ENCODE measurements around the gene CLUH. TPM values are rescaled to one million over a fixed set of nuclear protein-coding genes. Genes with fewer than 3 reads are reported as not detected.
"Not testable (repeated sequence)": the region's sequence is repeated elsewhere in the genome, so short reads cannot be mapped to it uniquely, and the experiment has no call there.

Gene CLUH
- total RNA-seq, 1 experiment from 2014 or later = 11.4 TPM

DNA sequence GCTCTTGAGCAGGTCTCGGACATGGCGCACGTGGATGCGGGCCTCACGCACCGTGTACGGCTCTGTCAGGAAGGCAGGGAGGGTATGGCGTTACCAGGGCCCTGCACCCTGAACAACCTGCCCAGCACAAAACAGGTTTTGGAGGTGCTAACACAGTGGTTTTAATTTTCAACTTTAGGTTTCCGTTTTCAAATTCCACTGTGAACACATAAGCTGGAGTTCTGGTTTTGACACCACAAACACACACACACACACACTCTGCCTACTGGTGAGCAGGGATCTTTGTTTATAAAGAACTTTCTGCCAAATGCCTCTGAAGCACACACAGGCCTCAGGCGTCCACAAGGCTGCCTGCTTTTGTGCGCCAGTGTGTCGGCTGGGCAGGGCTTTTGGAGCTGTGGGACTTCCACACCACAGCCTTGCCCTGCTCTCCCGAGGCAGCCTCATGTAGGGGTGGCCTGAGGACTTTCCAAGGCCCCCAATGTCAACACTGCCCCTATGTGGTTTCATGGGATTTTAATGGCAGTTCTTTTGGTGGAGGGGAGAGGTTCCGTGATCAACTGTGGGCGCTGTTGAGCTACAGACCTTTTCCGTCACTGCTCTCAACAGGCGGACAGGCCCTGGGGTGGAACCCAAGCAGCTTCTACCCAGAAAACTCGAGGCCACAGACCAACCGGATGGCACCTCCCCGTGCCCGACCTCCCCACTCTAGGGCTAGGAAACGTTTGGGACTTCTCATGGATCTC is 9.4 kb downstream of the CLUH start:
- no peak for DNase-seq (ENCODE audit: low spot score)

DNA sequence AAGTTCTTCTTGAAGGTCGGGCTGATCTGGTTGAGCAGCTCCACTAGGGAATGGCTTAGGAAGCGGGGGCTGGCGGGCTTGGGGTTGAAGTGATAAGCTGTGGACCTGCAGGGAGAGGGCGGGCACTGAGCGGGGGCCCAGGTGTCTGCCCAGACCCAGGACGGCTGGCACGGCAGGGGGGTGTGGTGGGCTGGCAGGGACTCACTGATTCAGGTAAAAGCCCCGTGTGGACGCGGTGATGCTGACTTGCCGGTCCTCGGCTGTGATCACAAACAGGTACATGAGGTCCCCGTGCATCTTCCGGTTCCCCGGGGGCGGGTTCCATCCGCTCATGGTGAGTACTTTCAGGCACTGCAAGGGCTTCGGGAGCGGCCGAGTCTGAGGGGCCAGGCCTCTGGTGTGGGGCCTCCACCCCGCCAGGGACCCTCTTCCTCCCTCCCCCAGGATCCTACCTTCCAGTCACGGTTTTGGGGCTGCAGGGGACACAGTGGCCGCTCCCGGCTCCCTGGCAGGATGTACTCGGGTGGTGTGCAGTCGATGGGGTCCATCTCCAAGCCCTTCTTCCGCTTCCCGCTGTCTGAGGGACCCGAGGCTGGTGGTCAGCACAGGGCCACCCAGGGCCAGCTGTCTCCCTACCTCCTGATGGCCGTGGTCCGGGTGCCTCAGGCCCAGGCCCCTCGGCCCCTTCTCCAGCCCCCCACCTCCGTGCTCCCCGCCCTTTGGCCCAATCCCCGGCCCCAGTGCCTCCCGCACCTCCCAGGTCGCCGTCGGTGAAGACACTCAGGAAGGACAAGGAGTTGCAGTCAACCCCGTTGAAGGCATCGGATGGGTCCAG is 10.2 kb downstream of the CLUH start:
- DNase-seq (ENCODE audit: low spot score) = no peak

DNA sequence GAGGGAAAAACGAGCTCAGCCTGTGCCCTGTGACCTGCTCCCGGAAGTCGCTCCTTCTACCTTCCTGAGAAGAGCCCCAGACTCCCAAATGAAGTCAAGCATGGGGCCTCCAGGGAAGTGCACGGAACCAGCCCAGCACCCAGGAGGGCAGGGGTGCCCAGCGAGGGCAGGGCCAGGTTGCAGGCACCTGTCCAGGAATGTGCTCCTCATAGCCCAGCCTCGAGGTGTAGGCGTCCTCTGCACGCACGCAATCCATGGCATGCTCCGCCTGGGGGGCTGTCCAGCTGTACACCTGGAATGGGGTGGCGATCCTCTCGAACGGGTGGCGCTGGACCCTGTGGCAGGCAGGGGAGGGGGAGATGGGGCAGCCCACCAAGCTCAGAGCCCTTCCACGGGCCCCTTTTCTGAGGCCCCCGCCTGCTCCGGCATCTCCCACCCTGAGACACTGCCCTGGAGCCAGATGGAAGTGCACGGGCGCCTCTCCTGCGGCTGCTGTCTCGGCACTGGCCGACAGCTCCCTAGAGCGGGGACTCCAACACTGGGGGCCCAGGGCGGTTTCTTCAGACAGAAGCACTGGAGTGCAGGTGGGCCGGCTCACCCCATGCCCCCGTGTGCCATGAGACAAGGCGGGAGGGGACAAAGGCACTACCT is 10.9 kb downstream of the CLUH start:
- DNase-seq (ENCODE audit: low spot score) = no peak

DNA sequence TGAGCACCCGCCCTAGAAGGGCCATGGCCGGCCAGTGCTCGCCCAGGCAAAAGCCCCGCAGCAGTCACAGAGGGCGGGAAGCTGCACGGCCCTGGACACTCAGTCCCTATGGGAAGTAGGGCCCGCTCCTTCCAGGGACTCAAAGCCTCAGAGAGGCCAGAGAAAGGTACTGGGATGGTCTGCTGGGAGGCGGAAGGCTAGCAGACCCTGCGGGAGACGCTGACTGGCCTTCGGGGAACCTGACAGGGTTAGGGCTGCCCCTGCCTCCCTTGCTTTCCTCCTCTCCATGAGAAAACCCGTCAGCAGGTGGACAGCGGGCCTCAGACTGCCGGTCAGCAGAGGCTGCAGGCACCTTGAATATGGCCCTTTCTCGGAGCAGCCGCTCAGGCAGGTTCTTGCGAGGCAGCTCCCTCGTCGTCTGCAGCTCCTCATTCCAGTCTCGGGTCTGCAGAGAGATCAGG is 11.5 kb downstream of the CLUH start:
- no peak for DNase-seq (ENCODE audit: low spot score)

DNA sequence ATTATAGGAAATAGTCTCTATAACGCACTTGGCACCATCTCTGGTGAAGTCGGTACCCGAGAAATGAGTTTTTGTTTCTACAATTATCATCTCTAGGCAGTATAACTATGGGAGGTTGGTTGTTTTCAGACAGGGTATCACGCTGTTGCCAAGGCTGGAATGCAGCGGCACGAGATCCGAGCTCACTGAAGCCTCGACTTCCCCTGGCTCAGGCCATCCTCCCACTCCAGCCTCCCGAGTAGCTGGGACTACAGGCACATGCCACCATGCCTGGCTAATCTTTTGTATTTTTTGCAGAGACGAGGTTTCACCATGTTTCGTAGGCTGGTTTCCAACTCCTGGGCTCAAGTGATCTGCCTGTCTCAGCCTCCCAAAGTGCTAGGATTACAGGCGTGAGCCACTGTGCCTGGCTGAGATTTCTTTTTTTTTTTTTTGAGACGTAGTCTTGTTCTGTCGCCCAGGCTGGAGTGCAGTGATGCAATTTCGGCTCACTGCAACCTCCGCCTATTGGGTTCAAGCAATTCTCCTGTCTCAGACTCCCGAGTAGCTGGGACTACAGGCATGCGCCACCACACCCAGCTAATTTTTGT is 12.3 kb downstream of the CLUH start:
- DNase-seq (ENCODE audit: low spot score) = not testable (repeated sequence)

DNA sequence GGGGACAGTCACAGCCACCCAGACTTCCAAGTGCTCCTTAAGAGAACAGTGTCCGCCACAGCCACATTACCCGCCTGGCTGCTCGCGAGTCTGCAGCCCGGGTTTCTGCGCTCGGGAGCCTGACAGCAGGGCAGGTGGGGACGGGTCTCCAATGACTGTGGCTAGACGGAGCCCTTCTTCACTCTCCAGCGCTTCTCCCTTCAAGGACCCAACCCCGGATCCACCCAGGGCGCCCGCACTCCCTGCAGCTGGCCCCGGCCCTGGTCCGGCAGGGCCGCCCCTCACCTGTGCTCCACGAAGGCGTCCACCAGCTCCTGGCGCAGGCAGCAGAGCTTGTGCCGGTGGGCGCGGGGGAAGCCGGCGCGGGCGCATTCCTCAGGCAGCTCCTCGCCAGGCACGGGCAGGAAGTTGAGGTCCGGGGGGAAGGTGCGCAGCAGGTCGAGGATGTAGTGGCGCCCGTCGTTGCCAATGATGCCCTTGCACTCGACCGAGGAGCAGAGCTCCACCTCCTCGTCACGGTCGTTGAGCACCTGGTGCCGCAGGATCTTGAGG is 13.9 kb downstream of the CLUH start:
- no peak for DNase-seq (ENCODE audit: low spot score)

DNA sequence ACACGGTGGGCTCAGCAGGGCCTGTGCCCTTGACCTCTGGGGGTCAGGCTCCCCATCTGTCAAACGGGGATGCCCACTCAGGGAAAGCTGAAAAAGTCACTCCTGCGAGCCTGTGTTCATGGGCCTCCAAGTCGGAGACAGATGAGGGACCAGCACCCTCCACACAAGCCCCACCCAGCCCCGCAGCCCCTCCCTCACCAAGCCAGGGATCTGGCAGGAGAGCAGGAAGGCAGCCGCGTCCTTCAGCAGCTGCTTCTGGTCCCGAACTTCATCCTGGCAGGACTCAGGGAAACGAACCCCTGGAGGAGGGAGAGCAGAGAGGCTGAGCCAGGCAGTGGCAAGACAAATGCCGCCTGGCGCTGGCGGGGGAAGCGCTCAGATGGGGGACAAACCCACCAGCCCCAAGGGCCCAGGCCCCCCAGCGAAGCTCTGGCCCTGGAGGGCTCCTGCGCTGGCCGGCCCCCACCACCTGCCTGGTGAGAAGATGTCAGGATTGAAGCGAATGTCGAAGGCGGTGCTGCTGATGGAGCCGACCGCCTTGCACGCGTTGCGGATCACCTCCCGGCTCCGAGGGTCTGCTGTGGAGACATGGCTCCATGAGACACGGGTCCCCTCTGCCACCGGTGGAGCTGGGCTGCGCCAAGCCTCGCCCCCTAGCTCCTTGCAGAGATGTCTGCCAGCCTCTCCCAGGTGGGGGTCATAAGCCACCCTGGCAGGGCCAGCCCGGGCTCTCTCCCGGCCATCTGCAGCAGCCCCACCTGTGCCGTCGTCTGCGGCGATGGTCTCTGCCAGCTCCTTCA is 15.4 kb downstream of the CLUH start:
- no peak for DNase-seq (ENCODE audit: low spot score)

DNA sequence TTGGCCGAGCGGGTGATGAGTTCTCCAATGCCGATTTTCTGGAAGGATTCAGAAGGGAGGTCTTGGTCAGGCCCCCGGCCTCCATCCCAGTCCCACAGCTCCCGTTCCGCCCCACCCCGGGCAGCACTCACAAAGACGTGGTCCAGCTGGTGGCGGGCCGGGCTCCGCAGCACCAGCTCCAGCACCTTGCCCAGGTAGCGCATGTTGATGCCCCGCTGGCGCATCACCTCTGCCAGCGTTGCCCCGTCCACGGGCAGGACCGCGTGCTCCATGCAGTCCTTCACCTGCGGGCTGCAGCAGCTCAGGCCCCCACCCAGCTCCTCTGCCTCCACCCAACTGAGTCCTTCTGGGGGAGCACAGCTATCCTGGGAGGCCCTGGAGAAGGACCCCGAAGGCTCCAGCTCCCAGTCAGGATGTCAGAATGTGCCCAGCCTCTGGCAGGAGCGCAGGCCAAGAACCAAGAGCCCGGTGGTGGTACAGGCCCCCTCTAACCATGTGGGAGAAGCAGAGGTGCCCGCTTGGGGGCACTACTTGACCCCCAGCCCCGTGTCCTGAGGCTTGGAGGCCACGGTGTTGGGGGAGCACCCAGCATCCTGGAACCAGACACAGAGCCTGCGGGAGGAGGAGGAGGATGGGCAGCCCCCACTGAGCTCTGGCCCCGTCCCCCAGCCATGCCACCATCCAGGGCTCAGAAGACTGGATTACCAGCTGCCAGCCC is 16.2 kb downstream of the CLUH start:
- no peak for DNase-seq (ENCODE audit: low spot score)

DNA sequence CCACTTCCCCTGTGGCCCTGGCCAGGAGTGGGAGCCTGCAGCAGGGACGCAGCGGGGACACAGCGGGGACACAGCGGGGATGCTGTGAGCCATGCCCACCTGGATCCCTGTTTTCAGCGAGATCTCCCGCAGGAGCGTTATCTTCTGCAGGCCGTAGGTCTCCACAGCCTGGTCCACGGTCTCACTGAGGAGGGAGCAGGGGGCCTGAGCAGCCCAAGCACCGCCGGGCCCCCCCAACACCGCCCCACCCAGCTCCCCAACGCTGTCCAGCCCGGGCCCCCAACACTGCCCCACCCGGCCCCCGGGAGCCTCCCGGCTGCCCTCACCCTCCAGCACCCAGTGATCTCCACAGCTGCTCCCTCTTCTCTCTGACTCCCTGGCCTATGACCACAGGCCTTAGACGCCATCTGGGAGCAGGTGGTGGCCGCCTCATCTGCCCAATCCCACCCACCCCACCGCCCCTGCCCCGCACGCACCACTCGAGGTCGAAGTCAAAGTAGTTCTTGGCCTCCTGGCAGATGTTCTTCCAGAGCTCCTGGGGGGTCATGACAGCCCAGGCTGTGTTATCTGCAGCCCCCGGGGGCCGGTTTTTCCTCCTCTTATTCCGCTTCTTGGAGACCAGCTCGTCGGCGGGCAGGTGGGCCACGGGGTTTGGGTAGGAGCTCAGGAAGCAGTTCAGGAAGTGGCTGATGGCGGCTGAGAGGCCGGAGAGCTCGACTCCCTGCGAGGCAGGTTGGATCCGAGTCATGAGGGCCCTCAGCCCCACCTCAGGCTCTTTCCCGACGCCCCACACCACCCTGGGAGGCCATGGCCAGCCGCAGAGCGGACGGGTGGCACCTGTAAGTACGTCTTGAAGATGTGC is 17.0 kb downstream of the CLUH start:
- no peak for DNase-seq (ENCODE audit: low spot score)

DNA sequence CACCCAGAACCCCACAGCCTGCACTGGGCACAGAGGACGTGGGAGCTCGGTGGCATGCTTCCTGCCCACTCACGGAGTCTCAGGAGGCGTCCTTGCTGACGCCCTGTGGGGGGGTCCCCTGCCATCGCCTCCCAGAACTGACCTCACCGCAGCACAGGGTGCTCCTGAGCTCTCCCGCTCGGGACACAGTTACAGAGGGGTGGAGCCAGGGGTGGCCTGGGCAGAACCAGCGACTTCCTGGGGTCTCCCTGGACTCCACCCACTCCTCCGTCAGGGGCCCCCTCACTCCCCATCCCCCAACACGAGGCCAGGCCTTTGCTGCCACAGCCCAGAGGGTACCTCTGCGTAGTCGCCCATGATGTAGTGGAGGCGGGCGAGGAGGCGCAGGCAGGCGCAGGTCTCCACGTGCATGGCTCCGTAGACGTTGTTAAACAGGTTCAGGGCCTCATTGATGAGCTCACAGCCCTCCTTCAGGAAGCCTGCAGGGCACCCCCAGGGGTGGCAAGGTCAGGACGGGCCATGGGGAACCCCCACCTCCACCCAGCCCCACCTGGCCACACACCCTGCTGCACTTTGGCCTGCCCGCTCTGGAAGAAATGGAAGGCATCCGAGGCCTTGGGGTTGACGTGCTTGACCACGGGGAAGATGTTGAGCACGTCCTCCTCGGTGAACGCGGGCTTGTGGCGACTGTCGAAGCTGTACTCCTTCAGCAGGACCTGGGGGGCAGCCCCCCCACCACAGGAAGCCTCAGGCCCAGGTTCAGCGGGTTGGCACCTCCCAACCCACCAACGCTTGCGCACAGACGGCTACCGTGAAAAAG is 17.8 kb downstream of the CLUH start:
- DNase-seq (ENCODE audit: low spot score) = no peak

DNA sequence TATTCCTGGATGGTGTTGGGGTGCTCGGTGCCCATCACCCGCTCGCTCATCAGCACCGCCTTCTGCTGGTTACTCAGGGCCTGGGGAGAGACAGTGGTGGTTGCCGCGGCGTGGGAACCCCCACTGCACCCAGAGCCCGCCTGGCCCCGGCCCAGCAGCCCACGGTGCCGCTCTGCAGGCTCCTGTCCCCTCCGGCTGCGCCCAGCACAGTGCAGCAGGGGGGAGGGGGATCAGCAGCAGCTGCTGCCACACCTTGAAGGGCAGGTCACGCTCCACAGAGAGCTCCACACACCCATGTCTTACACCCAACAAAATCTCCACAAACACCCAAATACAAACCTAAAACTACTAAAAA is 18.8 kb downstream of the CLUH start:
- DNase-seq (ENCODE audit: low spot score) = no peak

DNA sequence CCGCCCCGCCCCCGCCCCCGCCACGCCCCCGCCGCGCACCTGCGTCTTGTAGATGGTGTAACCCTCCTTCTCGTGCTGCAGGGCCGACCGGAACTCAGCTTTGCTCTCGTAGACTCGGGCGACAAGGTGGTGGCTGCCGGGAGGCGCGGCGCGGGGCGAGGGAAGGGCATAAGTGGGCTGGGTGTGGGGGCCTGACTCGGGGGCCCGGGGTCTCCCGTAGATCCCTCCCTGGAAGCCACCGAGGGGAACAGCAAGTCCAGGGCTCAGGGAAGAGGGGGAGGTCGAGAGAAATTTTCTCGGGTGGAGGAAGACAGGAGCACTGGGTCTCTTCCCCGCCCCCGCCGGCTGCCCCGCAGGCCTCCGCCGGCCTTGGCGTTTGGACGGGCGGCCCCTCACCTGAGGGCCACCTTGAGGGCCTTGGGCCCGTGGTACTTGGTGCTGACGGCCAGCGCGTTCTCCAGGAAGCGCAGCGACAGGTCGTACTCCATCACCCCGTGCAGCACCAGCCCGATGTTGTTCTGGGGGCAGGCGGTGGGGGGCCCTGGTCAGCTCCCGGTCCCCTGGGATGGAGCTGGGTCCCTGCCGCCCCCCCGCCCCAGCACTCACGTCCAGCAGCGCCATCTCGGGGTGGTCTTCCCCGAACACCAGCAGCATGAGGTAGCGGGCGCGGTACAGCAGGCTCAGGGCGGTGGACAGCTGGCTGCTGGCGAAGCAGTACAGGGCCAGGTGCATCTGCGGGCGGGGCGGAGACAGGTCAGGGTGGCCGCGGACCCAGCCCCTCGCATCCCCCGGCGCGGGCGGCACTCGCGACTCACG is 19.4 kb downstream of the CLUH start:
- no peak for DNase-seq (ENCODE audit: low spot score)

DNA sequence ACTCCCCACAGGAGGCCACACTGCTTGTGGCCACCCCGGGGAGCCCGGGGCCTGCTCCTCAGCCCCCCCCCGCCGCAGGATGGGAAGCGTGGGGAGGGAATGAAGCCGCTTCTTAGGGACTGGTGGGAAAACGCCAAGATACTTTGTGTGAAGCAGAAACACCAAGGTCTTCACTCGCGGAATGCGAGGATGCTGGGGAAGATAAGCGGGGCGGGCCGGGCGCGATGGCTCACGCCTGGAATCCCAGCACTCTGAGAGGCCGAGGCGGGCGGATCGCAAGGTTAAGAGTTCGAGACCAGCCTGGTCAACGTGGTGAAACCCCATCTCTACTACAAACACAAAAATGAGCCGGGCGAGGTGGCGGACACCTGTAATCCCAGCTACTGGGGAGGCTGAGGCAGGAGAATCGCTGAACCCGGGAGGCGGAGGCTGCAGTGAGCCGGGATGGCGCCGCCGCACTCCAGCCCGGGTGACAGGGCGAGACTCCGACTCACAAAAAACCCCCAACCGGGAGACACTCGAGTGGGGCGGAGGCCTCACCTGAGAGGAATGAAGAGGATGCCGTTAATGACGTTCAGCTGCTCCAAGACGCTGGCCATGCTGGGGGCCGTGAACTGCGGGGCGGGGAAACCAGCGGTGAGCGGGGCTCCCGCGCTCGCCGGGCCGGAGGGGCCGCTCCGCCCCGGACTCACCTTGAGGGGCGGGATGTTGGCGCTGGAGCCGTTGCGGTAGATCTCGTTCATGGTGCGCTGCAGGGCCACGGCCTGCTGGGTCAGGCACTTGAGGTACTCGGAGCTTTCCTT is 20.3 kb downstream of the CLUH start:
- no peak for DNase-seq (ENCODE audit: low spot score)

DNA sequence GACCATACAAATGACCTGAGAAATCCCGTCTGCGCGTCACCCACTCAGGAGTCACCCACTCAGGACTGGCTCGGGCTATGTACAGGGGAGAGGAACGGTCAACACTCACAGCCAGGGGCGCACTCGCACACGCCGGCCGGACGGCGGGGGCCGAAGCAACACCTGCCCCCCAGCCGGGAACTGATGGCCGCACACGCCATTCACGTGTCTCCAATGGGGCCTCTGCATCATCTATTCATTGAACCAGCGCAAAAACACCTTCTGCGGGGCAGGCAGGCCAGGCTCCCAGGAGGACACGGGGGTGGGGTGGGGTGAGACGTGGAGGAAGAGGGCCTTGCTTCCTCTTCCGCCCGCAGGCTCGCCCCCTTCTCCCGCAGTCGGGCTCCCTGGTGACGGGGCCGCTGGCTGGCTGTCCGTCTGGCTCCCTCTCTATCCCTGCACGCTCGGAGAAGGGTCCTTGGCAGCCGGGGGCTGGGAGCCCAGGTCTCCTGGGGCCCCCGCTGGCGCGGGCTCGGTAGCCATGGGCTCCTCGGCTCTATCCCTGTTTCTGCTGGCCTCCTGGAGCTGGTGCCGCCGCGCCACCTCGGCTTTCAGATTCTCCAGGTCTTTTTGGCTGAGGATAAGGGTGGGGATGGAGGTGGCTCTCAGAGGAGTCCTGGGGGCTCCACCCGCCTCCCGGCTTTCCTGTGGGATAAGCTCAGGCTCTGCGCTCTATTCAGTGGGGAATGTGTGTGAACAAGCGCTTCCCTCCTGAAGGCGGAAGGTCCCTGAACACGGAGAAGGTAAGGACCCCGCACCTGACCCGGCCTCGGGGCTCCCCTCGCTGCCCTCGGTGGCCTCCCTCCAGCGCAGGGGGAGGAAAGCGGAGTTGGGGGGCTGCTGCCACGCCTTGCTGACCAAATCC is 21.1 kb downstream of the CLUH start:
- no peak for DNase-seq (ENCODE audit: low spot score)

DNA sequence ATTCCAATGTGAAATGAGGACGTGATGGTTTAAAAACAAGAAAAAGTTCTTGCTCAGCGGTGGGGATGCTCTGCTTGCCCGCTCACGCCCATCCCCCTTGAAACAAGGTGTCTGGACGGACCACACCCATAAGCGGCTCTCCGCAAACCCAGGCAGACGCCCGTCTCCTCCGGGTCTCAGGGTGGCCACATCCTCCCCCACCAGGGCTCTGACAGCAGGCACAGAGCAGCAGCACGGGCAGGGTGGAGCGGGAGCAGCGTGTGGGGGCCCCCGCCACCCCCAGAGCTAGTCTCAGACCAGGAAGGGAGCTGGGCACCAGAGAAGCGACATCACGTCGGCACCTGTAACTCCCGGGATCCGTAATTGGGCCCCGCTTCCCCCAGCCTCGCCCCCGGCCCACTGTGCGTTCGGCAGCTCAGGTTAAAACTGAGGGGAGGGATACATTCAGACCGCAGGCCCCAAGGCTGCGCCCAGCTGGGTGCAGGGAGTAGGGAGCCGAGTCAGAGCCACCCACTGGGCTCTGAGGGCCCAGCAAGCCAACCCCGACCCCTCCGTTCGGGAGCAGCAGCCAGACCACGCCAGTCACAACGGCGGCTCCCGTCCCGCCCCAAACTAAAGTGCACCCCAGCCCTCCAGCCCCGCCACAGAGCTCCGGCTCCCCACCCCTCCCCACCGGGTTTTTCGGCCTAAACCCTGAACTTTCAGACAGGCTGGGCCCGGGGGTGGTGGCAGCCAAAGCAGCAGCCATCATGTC is 22.0 kb downstream of the CLUH start:
- DNase-seq (ENCODE audit: low spot score) = no peak

Measured in H4 (cell line).